Mesenteric fat pad (tissue), 1 donor: ENCODE results near the gene RBFOX2. TPM values are rescaled to one million over a fixed set of nuclear protein-coding genes. Genes with fewer than 3 reads are reported as not detected.
"Not testable (repeated sequence)": the region's sequence is repeated elsewhere in the genome, so short reads cannot be mapped to it uniquely, and the experiment has no call there.

Source experiments
- DNase-seq: peaks from one replicate; pipeline ENCODE4 v3.0.0-alpha.2; 2020; ENCODE audit warnings: low spot score
- total RNA-seq: library from RNA; stranded (reverse); fragmentation: NEBNext Ultra II Directional; extraction: Animal tissue kit (Norgen Biotek cat#: 25700); gene quantifications from one replicate; pipeline ENCODE4 v1.2.1, GENCODE V29; 2021
- donor health status: DM: yes; HTN: yes; CAD: no.

The RBFOX2 gene
- total RNA-seq, 1 donor from 2014 or later, result 50.1 TPM

- not testable (repeated sequence) for DNase-seq
Measured at GRCh38 chr22:36044517-36044916, 15.9 kb upstream of the RBFOX2 start.

- DNase-seq, result no peak
Measured at GRCh38 chr22:36042240-36042639, 13.6 kb upstream of the RBFOX2 start.

- DNase-seq, result no peak
Measured at GRCh38 chr22:36039125-36039524, 10.5 kb upstream of the RBFOX2 start.

GRCh38 chr22:36037102-36037758, 8.6 kb upstream of the RBFOX2 start:
- no peak for DNase-seq

GRCh38 chr22:36036167-36036624, 7.6 kb upstream of the RBFOX2 start:
- no peak for DNase-seq

GRCh38 chr22:36032611-36033010, 4.0 kb upstream of the RBFOX2 start:
- DNase-seq, result no peak

- no peak for DNase-seq
Measured at GRCh38 chr22:36029406-36029755, 757 bp upstream of the RBFOX2 start.

- peak; percentile 91 for DNase-seq
Measured at GRCh38 chr22:36027935-36028645, 534 bp downstream of the RBFOX2 start.

- no peak for DNase-seq
Measured at GRCh38 chr22:36027579-36027934, 1.1 kb downstream of the RBFOX2 start.

GRCh38 chr22:36026741-36027140, 1.9 kb downstream of the RBFOX2 start:
- no peak for DNase-seq

GRCh38 chr22:36022697-36023096, 5.9 kb downstream of the RBFOX2 start:
- DNase-seq, result no peak

- no peak for DNase-seq
Measured at GRCh38 chr22:36022162-36022561, 6.5 kb downstream of the RBFOX2 start.

GRCh38 chr22:36021606-36022153, 6.9 kb downstream of the RBFOX2 start:
- no peak for DNase-seq

GRCh38 chr22:36020865-36021264, 7.8 kb downstream of the RBFOX2 start:
- not testable (repeated sequence) for DNase-seq

- DNase-seq, result no peak
Measured at GRCh38 chr22:36017651-36018091, 11.0 kb downstream of the RBFOX2 start.

GRCh38 chr22:36016684-36017083, 11.9 kb downstream of the RBFOX2 start:
- DNase-seq, result no peak

- no peak for DNase-seq
Measured at GRCh38 chr22:36015811-36016529, 12.7 kb downstream of the RBFOX2 start.

GRCh38 chr22:36015155-36015810, 13.3 kb downstream of the RBFOX2 start:
- DNase-seq, result no peak

- DNase-seq, result no peak
Measured at GRCh38 chr22:36014546-36015074, 14.0 kb downstream of the RBFOX2 start.

GRCh38 chr22:36012332-36012731, 16.3 kb downstream of the RBFOX2 start:
- DNase-seq, result no peak

- no peak for DNase-seq
Measured at GRCh38 chr22:36010882-36011281, 17.7 kb downstream of the RBFOX2 start.
